ENCODE results near the gene ECSCR. TPM values are rescaled to one million over a fixed set of nuclear protein-coding genes. Genes with fewer than 3 reads are reported as not detected.
"Not testable (repeated sequence)": the region's sequence is repeated elsewhere in the genome, so short reads cannot be mapped to it uniquely, and the experiment has no call there.

Gene ECSCR
- 2.5 TPM for polyA plus RNA-seq (2013, experiment 1 of 2; ENCODE audit: insufficient read length)
- 3.5 TPM for polyA plus RNA-seq (2013, experiment 2 of 2; ENCODE audit: insufficient read length)

GRCh38 chr5:139462586-139463276 is at the start of gene ECSCR:
Gene ECSCR (minus strand): TSS chr5:139462743. CDS start chr5:139462670, 73 bp downstream.
- peak; percentile 48 for DNase-seq

- DNase-seq: not testable (repeated sequence)
These were observed 42.2 kb upstream of the ECSCR start for GRCh38 chr5:139504722-139505121.

GRCh38 chr5:139503879-139504278 is 41.3 kb upstream of the ECSCR start:
- not testable (repeated sequence) for DNase-seq

- not testable (repeated sequence) for DNase-seq
These were observed 40.7 kb upstream of the ECSCR start for GRCh38 chr5:139503036-139503817.

GRCh38 chr5:139501381-139501780 is 38.8 kb upstream of the ECSCR start:
- no peak for DNase-seq

GRCh38 chr5:139495638-139496435 is 33.3 kb upstream of the ECSCR start:
- DNase-seq: no peak

GRCh38 chr5:139494832-139495231 is 32.3 kb upstream of the ECSCR start:
- DNase-seq: peak; percentile 78

GRCh38 chr5:139494256-139494655 is 31.7 kb upstream of the ECSCR start:
- no peak for DNase-seq

GRCh38 chr5:139492700-139493192 is 30.2 kb upstream of the ECSCR start:
- peak; percentile 60 for DNase-seq

- no peak for DNase-seq
These were observed 25.7 kb upstream of the ECSCR start for GRCh38 chr5:139488260-139488659.

- no peak for DNase-seq
These were observed 23.7 kb upstream of the ECSCR start for GRCh38 chr5:139486201-139486600.

- DNase-seq: not testable (repeated sequence)
These were observed 20.3 kb upstream of the ECSCR start for GRCh38 chr5:139482890-139483208.

- DNase-seq: peak; percentile 97
These were observed 19.7 kb upstream of the ECSCR start, which contains the start of gene STING1 for GRCh38 chr5:139482050-139482889. Gene STING1 (minus strand): TSS chr5:139482758. CDS start chr5:139481704, 1,054 bp downstream.

GRCh38 chr5:139481580-139482049 is 19.1 kb upstream of the ECSCR start:
- peak; percentile 32 for DNase-seq

- no peak for DNase-seq
These were observed 18.6 kb upstream of the ECSCR start for GRCh38 chr5:139481122-139481533.

GRCh38 chr5:139479729-139480128 is 17.2 kb upstream of the ECSCR start:
- DNase-seq: not testable (repeated sequence)

- not testable (repeated sequence) for DNase-seq
These were observed 16.3 kb upstream of the ECSCR start for GRCh38 chr5:139478657-139479423.

GRCh38 chr5:139475865-139476617 is 13.5 kb upstream of the ECSCR start:
- no peak for DNase-seq

GRCh38 chr5:139474890-139475791 is 12.6 kb upstream of the ECSCR start:
- DNase-seq: peak; percentile 63
